ENCODE data around the gene NTPCR. TPM values are rescaled to one million over a fixed set of nuclear protein-coding genes. Genes with fewer than 3 reads are reported as not detected.
"Not testable (repeated sequence)": the region's sequence is repeated elsewhere in the genome, so short reads cannot be mapped to it uniquely, and the experiment has no call there.

Gene NTPCR
- total RNA-seq, 3 donors from 2014 or later, result 16.9 to 19.8 (median 18.3) TPM

DNA sequence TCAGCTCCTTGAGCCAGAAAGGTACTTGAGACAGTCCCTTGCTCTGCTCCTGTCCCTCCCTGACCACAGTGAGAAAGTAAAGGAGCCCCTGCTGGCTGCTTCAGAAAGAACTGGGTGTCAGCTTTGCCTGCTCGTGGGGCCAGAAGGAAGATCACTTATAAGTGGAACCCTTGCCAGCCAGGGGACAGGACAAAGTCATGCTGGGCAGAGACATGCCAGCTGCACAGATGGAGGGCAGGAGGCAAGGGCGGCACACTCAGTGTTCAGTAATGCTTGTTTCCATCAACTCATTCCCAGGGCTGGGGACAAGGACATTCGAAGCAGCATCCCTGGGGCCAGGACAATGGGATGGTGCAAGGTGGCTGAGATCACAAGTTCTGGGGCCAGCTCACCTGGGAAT lies 41.8 kb downstream of the NTPCR start:
- no peaks in the 10 kb centered on the region for H3K27me3 Mint-ChIP-seq (ENCODE audit: low read depth)
- H3K9me3 Mint-ChIP-seq, result peaks cover 9% of the 10 kb centered on the region
- H3K4me3 Mint-ChIP-seq, result no peak overlapping the region
- H3K4me1 Mint-ChIP-seq (ENCODE audit: low read depth), result peaks cover 2% of the 10 kb centered on the region
- peaks cover 43% of the 10 kb centered on the region for H3K36me3 Mint-ChIP-seq (ENCODE audit: insufficient read depth)
- ATAC-seq, result no peak
- DNase-seq, result no peak

DNA sequence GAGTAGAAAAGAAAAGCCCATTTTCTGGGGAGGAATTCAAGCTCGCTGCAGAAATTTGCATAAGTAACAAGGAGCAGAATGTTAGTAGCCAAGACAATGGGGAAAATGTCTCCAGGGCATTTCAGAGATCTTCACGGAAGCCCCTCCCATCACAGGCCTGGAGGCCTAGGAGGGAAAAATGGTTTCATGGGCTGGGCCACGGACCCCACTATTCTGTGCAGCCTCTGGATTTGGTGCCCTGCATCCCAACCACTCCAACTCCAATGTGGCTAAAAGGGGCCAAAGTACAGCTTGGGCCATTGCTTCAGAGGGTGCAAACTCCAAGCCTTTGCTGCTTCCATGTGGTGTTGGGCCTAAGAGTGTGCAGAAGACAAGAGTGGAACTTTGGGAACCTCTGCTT lies 43.1 kb downstream of the NTPCR start:
- Mint-ChIP-seq H3K27me3 (ENCODE audit: low read depth) (no peaks in the 10 kb centered on the region), H3K4me1 (ENCODE audit: low read depth) (peaks cover 2% of the 10 kb centered on the region), H3K9me3 (peaks cover 9% of the 10 kb centered on the region), H3K36me3 (ENCODE audit: insufficient read depth) (peaks cover 54% of the 10 kb centered on the region), H3K4me3 (no peak overlapping the region)
- no peak for ATAC-seq
- no peak for DNase-seq

- H3K4me3 Mint-ChIP-seq, result no peak overlapping the region
- peaks cover 9% of the 10 kb centered on the region for H3K9me3 Mint-ChIP-seq
- peaks cover 64% of the 10 kb centered on the region for H3K36me3 Mint-ChIP-seq (ENCODE audit: insufficient read depth)
- H3K27me3 Mint-ChIP-seq (ENCODE audit: low read depth), result no peaks in the 10 kb centered on the region
- ATAC-seq, result no peak
- H3K4me1 Mint-ChIP-seq (ENCODE audit: low read depth), result peaks cover 2% of the 10 kb centered on the region
- DNase-seq, result no peak
Observed at GRCh38 chr1:232995189-232995588, 44.8 kb downstream of the NTPCR start.

GRCh38 chr1:232996143-232996542 lies 45.7 kb downstream of the NTPCR start:
- peaks cover 9% of the 10 kb centered on the region for H3K9me3 Mint-ChIP-seq
- no peaks in the 10 kb centered on the region for H3K4me1 Mint-ChIP-seq (ENCODE audit: low read depth)
- DNase-seq (no peak), ATAC-seq (no peak)
- H3K4me3 Mint-ChIP-seq, result no peak overlapping the region
- H3K36me3 Mint-ChIP-seq (ENCODE audit: insufficient read depth), result peaks cover 68% of the 10 kb centered on the region
- H3K27me3 Mint-ChIP-seq (ENCODE audit: low read depth), result no peaks in the 10 kb centered on the region

- peaks cover 9% of the 10 kb centered on the region for H3K9me3 Mint-ChIP-seq
- no peaks in the 10 kb centered on the region for H3K27me3 Mint-ChIP-seq (ENCODE audit: low read depth)
- no peak for ATAC-seq
- H3K4me3 Mint-ChIP-seq, result no peak overlapping the region
- peaks cover 66% of the 10 kb centered on the region for H3K36me3 Mint-ChIP-seq (ENCODE audit: insufficient read depth)
- no peak for DNase-seq
- no peaks in the 10 kb centered on the region for H3K4me1 Mint-ChIP-seq (ENCODE audit: low read depth)
Observed at GRCh38 chr1:232998138-232998537, 47.7 kb downstream of the NTPCR start.

DNA sequence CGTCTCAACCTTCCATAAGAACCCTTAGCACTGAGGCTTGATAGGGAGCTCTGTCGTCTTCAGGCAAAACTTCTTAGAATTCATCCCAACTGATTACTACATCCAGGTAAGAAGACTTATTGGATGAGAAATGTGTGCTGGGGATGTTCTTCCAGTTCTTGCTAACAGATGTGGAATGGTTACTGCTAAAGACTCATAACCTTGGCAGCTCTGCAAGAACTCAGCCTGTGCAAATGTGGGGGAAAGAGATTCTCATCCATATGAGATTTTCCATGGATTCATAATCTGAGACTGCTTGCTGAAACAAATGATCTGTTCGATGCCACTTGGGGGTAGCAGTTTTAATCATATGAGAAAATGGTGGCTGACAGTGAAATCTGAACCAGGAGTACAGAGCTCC lies 48.2 kb downstream of the NTPCR start:
- Mint-ChIP-seq H3K4me3 (no peak overlapping the region), H3K27me3 (ENCODE audit: low read depth) (no peaks in the 10 kb centered on the region), H3K4me1 (ENCODE audit: low read depth) (no peaks in the 10 kb centered on the region), H3K36me3 (ENCODE audit: insufficient read depth) (peaks cover 67% of the 10 kb centered on the region), H3K9me3 (peaks cover 9% of the 10 kb centered on the region)
- ATAC-seq (no peak), DNase-seq (no peak)

DNA sequence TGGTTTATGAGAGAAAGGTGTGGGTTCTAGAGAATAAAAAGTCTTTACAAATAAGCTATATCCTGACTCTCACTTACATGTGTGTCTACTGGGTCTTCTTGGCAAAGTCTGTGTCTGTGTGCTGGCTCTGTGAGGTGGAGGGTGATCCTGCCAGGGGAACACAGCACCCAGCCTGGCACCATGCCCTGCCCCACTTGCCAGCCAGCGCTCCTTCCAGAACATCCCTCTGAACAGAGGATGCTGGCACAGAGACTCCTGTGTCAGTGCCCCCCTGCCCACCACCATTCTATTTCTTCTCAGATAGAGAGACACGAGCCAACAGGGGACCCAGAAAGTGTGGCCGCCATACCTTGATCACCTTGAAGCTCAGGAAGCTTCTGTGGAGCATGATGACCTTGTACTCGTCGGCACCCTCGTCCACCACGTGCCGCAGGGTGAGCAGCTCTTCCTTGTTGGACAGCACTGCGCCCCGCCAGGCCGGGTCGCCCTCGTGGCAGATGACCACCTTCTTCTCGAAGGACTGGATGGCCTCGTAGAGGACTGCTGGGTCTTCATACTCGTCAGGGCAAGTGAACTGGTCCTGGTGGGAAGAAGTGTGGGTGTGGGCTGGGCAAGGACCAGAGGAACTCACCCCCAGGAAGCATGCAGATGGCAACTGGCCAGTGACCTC lies 49.7 kb downstream of the NTPCR start:
- Mint-ChIP-seq H3K4me3 (no peak overlapping the region), H3K4me1 (ENCODE audit: low read depth) (no peaks in the 10 kb centered on the region), H3K27me3 (ENCODE audit: low read depth) (no peaks in the 10 kb centered on the region), H3K9me3 (no peaks in the 10 kb centered on the region), H3K36me3 (ENCODE audit: insufficient read depth) (peaks cover 59% of the 10 kb centered on the region)
- no peak for DNase-seq
- no peak for ATAC-seq

DNA sequence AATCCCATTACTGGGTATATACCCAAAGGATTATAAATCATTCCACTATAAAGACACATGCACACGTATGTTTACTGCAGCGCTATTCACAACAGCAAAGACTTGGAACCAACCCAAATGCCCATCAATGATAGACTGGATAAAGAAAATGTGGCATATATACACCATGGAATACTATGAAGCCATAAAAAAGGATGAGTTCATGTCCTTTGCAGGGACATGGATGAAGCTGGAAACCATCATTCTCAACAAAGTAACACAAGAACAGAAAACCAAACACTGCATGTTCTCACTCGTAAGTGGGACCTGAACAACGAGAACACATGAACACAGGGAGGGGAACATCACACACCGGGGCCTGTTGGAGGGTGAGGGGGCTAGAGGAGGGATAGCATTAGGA lies 53.2 kb downstream of the NTPCR start:
- peaks cover 46% of the 10 kb centered on the region for H3K36me3 Mint-ChIP-seq (ENCODE audit: insufficient read depth)
- H3K9me3 Mint-ChIP-seq; H3K4me3 Mint-ChIP-seq; H3K4me1 Mint-ChIP-seq (ENCODE audit: low read depth); DNase-seq; ATAC-seq; H3K27me3 Mint-ChIP-seq (ENCODE audit: low read depth): not testable (repeated sequence)

DNA sequence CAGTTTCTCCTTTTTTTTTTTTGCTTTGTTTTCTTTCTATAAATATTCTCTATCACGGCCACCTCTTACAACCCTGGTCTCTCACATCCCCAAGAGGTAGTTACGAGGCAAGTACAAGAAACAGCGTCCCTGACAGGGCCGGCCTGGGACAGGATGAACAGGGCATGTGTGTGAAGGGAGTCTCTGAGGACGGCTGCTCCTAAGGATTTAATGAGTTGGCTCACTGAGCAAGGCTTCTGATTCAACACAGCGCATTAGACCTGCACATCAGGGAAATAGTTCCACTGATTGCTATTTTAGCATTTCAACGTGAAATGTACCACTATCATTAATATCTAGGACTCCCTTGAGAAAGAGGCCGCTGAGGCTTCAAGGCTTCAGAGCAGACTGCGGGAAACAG lies 54.0 kb downstream of the NTPCR start:
- Mint-ChIP-seq H3K36me3 (ENCODE audit: insufficient read depth) (peaks cover 46% of the 10 kb centered on the region), H3K4me3 (no peak overlapping the region), H3K4me1 (ENCODE audit: low read depth) (no peaks in the 10 kb centered on the region), H3K27me3 (ENCODE audit: low read depth) (no peaks in the 10 kb centered on the region), H3K9me3 (no peaks in the 10 kb centered on the region)
- no peak for DNase-seq
- no peak for ATAC-seq

DNA sequence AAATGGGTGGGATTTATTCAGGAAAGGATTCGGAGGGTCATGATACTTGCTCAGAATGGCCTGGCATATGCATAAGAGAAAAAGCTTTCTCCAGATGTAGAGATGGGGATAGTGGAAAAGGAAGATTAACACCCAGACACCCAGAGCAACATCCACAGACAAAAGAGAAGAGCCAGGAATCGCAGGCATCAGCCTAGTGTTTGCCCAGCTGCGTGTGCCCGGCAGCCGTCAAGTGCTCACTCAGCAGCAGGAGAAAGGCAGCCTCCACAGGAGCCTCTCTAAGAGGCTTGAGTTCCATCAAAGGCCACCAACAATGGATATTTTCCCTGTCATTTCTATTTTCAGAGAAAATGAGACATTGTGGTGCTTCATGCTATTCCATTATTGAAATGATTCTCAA lies 54.7 kb downstream of the NTPCR start:
- no peaks in the 10 kb centered on the region for H3K27me3 Mint-ChIP-seq (ENCODE audit: low read depth)
- H3K4me1 Mint-ChIP-seq (ENCODE audit: low read depth), result no peaks in the 10 kb centered on the region
- no peak overlapping the region for H3K4me3 Mint-ChIP-seq
- peaks cover 39% of the 10 kb centered on the region for H3K36me3 Mint-ChIP-seq (ENCODE audit: insufficient read depth)
- no peak for DNase-seq
- H3K9me3 Mint-ChIP-seq, result no peaks in the 10 kb centered on the region
- ATAC-seq, result no peak

DNA sequence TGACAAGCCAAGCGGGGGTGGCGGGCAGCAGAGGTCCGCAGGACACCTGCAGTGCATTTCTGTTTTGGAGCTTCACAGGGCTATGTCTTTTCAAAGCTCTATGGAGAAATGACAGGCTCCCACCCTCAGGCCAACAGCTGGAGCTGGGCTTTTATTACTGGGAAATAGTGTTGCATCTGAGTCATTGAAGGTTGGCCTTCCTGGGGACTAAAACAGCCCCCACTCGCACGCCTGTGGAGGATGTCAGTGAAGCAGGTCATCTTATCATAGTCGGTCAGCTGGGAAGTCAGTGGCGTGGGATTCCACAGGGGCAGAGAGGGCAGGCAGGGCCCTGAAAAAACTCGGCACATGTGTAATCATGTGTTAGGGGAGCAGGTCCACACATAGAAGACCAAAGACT lies 55.3 kb downstream of the NTPCR start:
- Mint-ChIP-seq H3K4me3 (no peak overlapping the region), H3K9me3 (no peaks in the 10 kb centered on the region), H3K4me1 (ENCODE audit: low read depth) (no peaks in the 10 kb centered on the region), H3K27me3 (ENCODE audit: low read depth) (no peaks in the 10 kb centered on the region), H3K36me3 (ENCODE audit: insufficient read depth) (peaks cover 35% of the 10 kb centered on the region)
- no peak for DNase-seq
- no peak for ATAC-seq

- Mint-ChIP-seq H3K4me1 (ENCODE audit: low read depth) (no peaks in the 10 kb centered on the region), H3K4me3 (no peak overlapping the region), H3K36me3 (ENCODE audit: insufficient read depth) (peaks cover 34% of the 10 kb centered on the region), H3K9me3 (no peaks in the 10 kb centered on the region), H3K27me3 (ENCODE audit: low read depth) (no peaks in the 10 kb centered on the region)
- ATAC-seq (no peak), DNase-seq (no peak)
Observed at GRCh38 chr1:233006108-233006507, 55.7 kb downstream of the NTPCR start.

DNA sequence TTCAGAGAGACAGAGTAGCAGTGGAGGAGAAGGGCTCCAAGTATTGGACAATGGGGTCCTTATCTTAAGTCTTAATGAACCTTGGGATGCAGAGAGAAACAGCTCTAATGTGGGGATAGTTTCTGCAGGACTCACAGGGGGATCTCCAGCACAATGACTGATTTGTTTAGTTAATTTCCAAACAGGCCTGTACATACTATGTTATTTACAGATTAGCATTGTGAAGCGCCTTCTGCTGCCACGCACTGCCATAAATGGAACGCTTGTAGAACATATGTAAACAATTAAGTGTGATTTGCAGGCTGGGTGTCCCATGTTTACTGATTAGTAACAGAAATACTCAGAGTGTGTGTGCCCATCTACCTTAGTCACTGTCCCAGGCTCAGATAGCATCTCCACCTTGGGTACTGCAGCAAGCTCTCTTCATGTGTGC lies 56.1 kb downstream of the NTPCR start:
- DNase-seq (no peak), ATAC-seq (no peak)
- Mint-ChIP-seq H3K4me3 (no peak overlapping the region), H3K27me3 (ENCODE audit: low read depth) (no peaks in the 10 kb centered on the region), H3K9me3 (no peaks in the 10 kb centered on the region), H3K4me1 (ENCODE audit: low read depth) (no peaks in the 10 kb centered on the region), H3K36me3 (ENCODE audit: insufficient read depth) (peaks cover 33% of the 10 kb centered on the region)

GRCh38 chr1:233010146-233010545 lies 59.7 kb downstream of the NTPCR start:
- Mint-ChIP-seq H3K4me3 (no peak overlapping the region), H3K27me3 (ENCODE audit: low read depth) (no peaks in the 10 kb centered on the region), H3K4me1 (ENCODE audit: low read depth) (no peaks in the 10 kb centered on the region), H3K36me3 (ENCODE audit: insufficient read depth) (peaks cover 48% of the 10 kb centered on the region), H3K9me3 (no peaks in the 10 kb centered on the region)
- DNase-seq (no peak), ATAC-seq (no peak)

- H3K27me3 Mint-ChIP-seq (ENCODE audit: low read depth), result no peaks in the 10 kb centered on the region
- DNase-seq (no peak), ATAC-seq (no peak)
- no peaks in the 10 kb centered on the region for H3K4me1 Mint-ChIP-seq (ENCODE audit: low read depth)
- peaks cover 46% of the 10 kb centered on the region for H3K36me3 Mint-ChIP-seq (ENCODE audit: insufficient read depth)
- no peaks in the 10 kb centered on the region for H3K9me3 Mint-ChIP-seq
- no peak overlapping the region for H3K4me3 Mint-ChIP-seq
Observed at GRCh38 chr1:233012021-233012420, 61.6 kb downstream of the NTPCR start.

DNA sequence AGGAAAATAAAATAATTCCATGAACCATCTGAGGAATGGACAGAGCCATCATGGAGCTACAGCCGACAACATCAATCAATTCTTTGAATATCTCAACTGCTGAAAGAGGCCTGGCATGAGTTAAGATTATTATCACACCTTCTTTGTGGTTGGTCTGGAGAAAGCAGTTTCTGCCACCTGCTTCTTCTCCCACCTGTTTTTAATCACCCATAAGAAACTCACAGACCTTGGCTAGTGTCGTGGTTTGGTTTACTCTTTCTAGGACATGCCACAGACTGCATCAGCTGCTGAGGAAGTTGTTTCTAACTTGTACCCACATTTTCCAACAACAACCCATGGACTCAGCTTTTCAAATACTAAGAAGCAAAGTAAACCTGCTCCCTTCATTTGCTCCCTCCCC lies 65.6 kb downstream of the NTPCR start:
- Mint-ChIP-seq H3K4me3 (no peak overlapping the region), H3K27me3 (ENCODE audit: low read depth) (no peaks in the 10 kb centered on the region), H3K36me3 (ENCODE audit: insufficient read depth) (peaks cover 52% of the 10 kb centered on the region), H3K9me3 (no peaks in the 10 kb centered on the region), H3K4me1 (ENCODE audit: low read depth) (no peaks in the 10 kb centered on the region)
- ATAC-seq (no peak), DNase-seq (no peak)

Data from activated T-cell treated with anti-CD3 and anti-CD28 coated beads, Interleukin-2, amount 50 U/mL, for 4 hours (primary cell).